OCI-LY3 (cell line): ENCODE data around the gene SKA2.

Source experiments
- EZH2phosphoT487 ChIP-seq: fragments of 200-600 bp; shearing (Covaris generic); IDR thresholded peaks from 2 replicates; pipeline ENCODE4 v1.6.1; 2018; ENCODE audit warnings: antibody characterized with exemption, mixed run types, low read depth
- TF ChIP-seq, protein P1 (sequence below): fragments of 200-600, 300-600 bp; sonication (generic); IDR thresholded peaks from 2 replicates; pipeline ENCODE4 v1.5.1; 2014; ENCODE audit warnings: antibody characterized with exemption, low read length, low read depth

- TF ChIP-seq, protein P1, sequence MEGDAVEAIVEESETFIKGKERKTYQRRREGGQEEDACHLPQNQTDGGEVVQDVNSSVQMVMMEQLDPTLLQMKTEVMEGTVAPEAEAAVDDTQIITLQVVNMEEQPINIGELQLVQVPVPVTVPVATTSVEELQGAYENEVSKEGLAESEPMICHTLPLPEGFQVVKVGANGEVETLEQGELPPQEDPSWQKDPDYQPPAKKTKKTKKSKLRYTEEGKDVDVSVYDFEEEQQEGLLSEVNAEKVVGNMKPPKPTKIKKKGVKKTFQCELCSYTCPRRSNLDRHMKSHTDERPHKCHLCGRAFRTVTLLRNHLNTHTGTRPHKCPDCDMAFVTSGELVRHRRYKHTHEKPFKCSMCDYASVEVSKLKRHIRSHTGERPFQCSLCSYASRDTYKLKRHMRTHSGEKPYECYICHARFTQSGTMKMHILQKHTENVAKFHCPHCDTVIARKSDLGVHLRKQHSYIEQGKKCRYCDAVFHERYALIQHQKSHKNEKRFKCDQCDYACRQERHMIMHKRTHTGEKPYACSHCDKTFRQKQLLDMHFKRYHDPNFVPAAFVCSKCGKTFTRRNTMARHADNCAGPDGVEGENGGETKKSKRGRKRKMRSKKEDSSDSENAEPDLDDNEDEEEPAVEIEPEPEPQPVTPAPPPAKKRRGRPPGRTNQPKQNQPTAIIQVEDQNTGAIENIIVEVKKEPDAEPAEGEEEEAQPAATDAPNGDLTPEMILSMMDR, result no peak
- TF ChIP-seq EZH2phosphoT487, result no peak
Measured at GRCh38 chr17:59155439-59156177, 622 bp upstream of the SKA2 start, which contains the start of gene PRR11.
